Dermis blood vessel endothelial cell (primary cell): ENCODE measurements around the gene ZBTB16. TPM values are rescaled to one million over a fixed set of nuclear protein-coding genes. Genes with fewer than 3 reads are reported as not detected.

ENCODE experiments used
- DNase-seq: peaks from one replicate; pipeline ENCODE4 v3.0.0; 2010
- total RNA-seq: library from RNA; depleted of rRNA; stranded (reverse); fragments of >200 nt; gene quantifications from 2 replicates; pipeline ENCODE4 v1.2.3, GENCODE V29; 2014

Gene ZBTB16
- total RNA-seq, 1 donor from 2014 or later = 34.7 TPM

- no peak for DNase-seq
Measured at GRCh38 chr11:114269498-114269897, 210.0 kb downstream of the ZBTB16 start.

GRCh38 chr11:114270531-114271270, 211.2 kb downstream of the ZBTB16 start:
- DNase-seq = no peak

- DNase-seq = no peak
Measured at GRCh38 chr11:114271316-114271715, 211.8 kb downstream of the ZBTB16 start.

- DNase-seq = no peak
Measured at GRCh38 chr11:114272311-114272710, 212.8 kb downstream of the ZBTB16 start.

- no peak for DNase-seq
Measured at GRCh38 chr11:114273071-114273470, 213.6 kb downstream of the ZBTB16 start.

GRCh38 chr11:114273890-114274635, 214.6 kb downstream of the ZBTB16 start:
- no peak for DNase-seq

GRCh38 chr11:114274637-114275036, 215.1 kb downstream of the ZBTB16 start:
- DNase-seq = no peak

GRCh38 chr11:114275280-114275679, 215.8 kb downstream of the ZBTB16 start:
- DNase-seq = no peak

- DNase-seq = no peak
Measured at GRCh38 chr11:114276077-114276476, 216.6 kb downstream of the ZBTB16 start.

- DNase-seq = no peak
Measured at GRCh38 chr11:114277637-114278341, 218.3 kb downstream of the ZBTB16 start.

GRCh38 chr11:114278342-114279065, 219.0 kb downstream of the ZBTB16 start:
- DNase-seq = no peak

- DNase-seq = peak; percentile 40
Measured at GRCh38 chr11:114279792-114280546, 220.5 kb downstream of the ZBTB16 start.

GRCh38 chr11:114280696-114281095, 221.2 kb downstream of the ZBTB16 start:
- DNase-seq = peak; percentile 90

- no peak for DNase-seq
Measured at GRCh38 chr11:114281388-114281956, 222.0 kb downstream of the ZBTB16 start.

- DNase-seq = no peak
Measured at GRCh38 chr11:114282488-114282887, 223.0 kb downstream of the ZBTB16 start.

GRCh38 chr11:114283422-114283821, 223.9 kb downstream of the ZBTB16 start:
- DNase-seq = no peak

- no peak for DNase-seq
Measured at GRCh38 chr11:114284021-114284420, 224.5 kb downstream of the ZBTB16 start.

GRCh38 chr11:114284914-114285313, 225.4 kb downstream of the ZBTB16 start:
- DNase-seq = no peak

GRCh38 chr11:114285599-114285998, 226.1 kb downstream of the ZBTB16 start:
- peak; percentile 28 for DNase-seq

- DNase-seq = no peak
Measured at GRCh38 chr11:114286229-114286628, 226.7 kb downstream of the ZBTB16 start.

GRCh38 chr11:114287154-114287553, 227.6 kb downstream of the ZBTB16 start:
- DNase-seq = no peak

GRCh38 chr11:114288136-114288535, 228.6 kb downstream of the ZBTB16 start:
- DNase-seq = no peak
